GM19397 (cell line): ENCODE data around the gene CACNA1B.

Source experiments
- ATAC-seq: cut with Tn5 transposase; IDR thresholded peaks from one replicate; pipeline ENCODE4 v1.9.1; 2021; ENCODE audit warnings: mild to moderate bottlenecking, moderate library complexity; ENCODE audit not compliant: unreplicated experiment

Gene CACNA1B

GRCh38 chr9:138025908-138026307 lies 148.3 kb downstream of the CACNA1B start:
- no peak for ATAC-seq

GRCh38 chr9:138028596-138028995 lies 151.0 kb downstream of the CACNA1B start:
- no peak for ATAC-seq

GRCh38 chr9:138031186-138031585 lies 153.6 kb downstream of the CACNA1B start:
- no peak for ATAC-seq

GRCh38 chr9:138033950-138034349 lies 156.4 kb downstream of the CACNA1B start:
- no peak for ATAC-seq

GRCh38 chr9:138037140-138037539 lies 159.6 kb downstream of the CACNA1B start:
- no peak for ATAC-seq

- no peak for ATAC-seq
Measured at GRCh38 chr9:138038244-138038671, 160.7 kb downstream of the CACNA1B start.

- no peak for ATAC-seq
Measured at GRCh38 chr9:138040446-138041430, 163.2 kb downstream of the CACNA1B start.

GRCh38 chr9:138042146-138042545 lies 164.6 kb downstream of the CACNA1B start:
- no peak for ATAC-seq

- no peak for ATAC-seq
Measured at GRCh38 chr9:138042640-138043039, 165.1 kb downstream of the CACNA1B start.

- no peak for ATAC-seq
Measured at GRCh38 chr9:138043061-138043410, 165.5 kb downstream of the CACNA1B start.

- no peak for ATAC-seq
Measured at GRCh38 chr9:138043411-138044345, 166.1 kb downstream of the CACNA1B start.

GRCh38 chr9:138044485-138045383 lies 167.2 kb downstream of the CACNA1B start:
- no peak for ATAC-seq

GRCh38 chr9:138045541-138046490 lies 168.2 kb downstream of the CACNA1B start:
- no peak for ATAC-seq

GRCh38 chr9:138046641-138047301 lies 169.2 kb downstream of the CACNA1B start:
- no peak for ATAC-seq

- ATAC-seq = no peak
Measured at GRCh38 chr9:138047469-138048040, 170.0 kb downstream of the CACNA1B start.

GRCh38 chr9:138048184-138048583 lies 170.6 kb downstream of the CACNA1B start:
- no peak for ATAC-seq

- no peak for ATAC-seq
Measured at GRCh38 chr9:138049085-138049778, 171.7 kb downstream of the CACNA1B start.
